ENCODE measurements around the gene IDH3G. TPM values are rescaled to one million over a fixed set of nuclear protein-coding genes. Genes with fewer than 3 reads are reported as not detected.
"Not testable (repeated sequence)": the region's sequence is repeated elsewhere in the genome, so short reads cannot be mapped to it uniquely, and the experiment has no call there.

Gene IDH3G
- polyA plus RNA-seq, 1 donor (not counting 4 experiments of a cell fraction or from before 2014, with no cell fraction given): 44.7 TPM

DNA sequence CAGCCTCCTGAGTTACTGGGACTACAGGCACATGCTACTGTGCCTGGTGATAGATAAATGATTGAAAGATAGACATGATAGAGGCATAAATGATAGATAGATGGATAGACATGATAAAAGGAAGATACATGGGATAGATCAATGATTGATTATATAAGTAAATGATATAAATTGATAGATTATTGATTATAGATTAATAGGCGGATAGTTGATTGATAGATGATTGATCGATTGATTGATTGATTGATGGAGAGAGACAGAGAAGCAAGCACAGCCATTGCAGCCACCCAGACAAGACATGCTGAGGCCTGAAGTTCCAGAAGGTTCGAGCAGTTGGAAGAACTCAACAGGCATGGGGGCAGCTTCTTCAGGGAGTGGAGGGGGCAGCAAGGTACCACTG lies 47.8 kb downstream of the IDH3G start:
- no peak for DNase-seq (ENCODE audit: low read depth, low spot score)
- TF ChIP-seq, protein P1, sequence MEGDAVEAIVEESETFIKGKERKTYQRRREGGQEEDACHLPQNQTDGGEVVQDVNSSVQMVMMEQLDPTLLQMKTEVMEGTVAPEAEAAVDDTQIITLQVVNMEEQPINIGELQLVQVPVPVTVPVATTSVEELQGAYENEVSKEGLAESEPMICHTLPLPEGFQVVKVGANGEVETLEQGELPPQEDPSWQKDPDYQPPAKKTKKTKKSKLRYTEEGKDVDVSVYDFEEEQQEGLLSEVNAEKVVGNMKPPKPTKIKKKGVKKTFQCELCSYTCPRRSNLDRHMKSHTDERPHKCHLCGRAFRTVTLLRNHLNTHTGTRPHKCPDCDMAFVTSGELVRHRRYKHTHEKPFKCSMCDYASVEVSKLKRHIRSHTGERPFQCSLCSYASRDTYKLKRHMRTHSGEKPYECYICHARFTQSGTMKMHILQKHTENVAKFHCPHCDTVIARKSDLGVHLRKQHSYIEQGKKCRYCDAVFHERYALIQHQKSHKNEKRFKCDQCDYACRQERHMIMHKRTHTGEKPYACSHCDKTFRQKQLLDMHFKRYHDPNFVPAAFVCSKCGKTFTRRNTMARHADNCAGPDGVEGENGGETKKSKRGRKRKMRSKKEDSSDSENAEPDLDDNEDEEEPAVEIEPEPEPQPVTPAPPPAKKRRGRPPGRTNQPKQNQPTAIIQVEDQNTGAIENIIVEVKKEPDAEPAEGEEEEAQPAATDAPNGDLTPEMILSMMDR (optimal IDR thresholded peaks at IDR 0.05 in 1 of 3, IDR thresholded peaks at IDR 0.05 in 1 of 3, conservative IDR thresholded peaks at IDR 0.05 in 1 of 3; ENCODE audit: extremely low read depth in 1 of 3, insufficient read depth in 2 of 3, low read length in 3 of 3): no peak
- no peak for TF ChIP-seq EZH2 (IDR thresholded peaks at IDR 0.05; ENCODE audit: low read length)
- Histone ChIP-seq H3K9ac (ENCODE audit: control insufficient read depth, extremely low read depth, insufficient read depth, low read length) (no peak overlapping the region), H4K20me1 (ENCODE audit: control insufficient read depth, extremely low read depth, insufficient read depth, low read length) (no peaks in the 10 kb centered on the region), H2AFZ (ENCODE audit: control insufficient read depth, low read length) (no peak overlapping the region), H3K4me2 (ENCODE audit: control insufficient read depth, extremely low read depth, insufficient read depth, low read depth, low read length) (no peak overlapping the region), H3K9me3 (ENCODE audit: control insufficient read depth, low read depth, low read length) (no peaks in the 10 kb centered on the region), H3K9me1 (ENCODE audit: control insufficient read depth, extremely low read depth, insufficient read depth, low read length) (no peaks in the 10 kb centered on the region), H3K36me3 (ENCODE audit: control insufficient read depth in 2 of 2, extremely low read depth in 1 of 2, insufficient read depth in 2 of 2, low read length in 2 of 2) (no peaks in the 10 kb centered on the region), H3K27me3 (ENCODE audit: control insufficient read depth, extremely low read depth, insufficient read depth, low read length) (no peaks in the 10 kb centered on the region), H3K4me1 (ENCODE audit: control insufficient read depth, extremely low read depth, insufficient read depth, low read length) (peaks cover 4% of the 10 kb centered on the region), H3K79me2 (ENCODE audit: control insufficient read depth, insufficient read depth, low read length) (no peaks in the 10 kb centered on the region), H3K4me3 (ENCODE audit: control insufficient read depth in 2 of 3, extremely low read depth in 1 of 3, insufficient read depth in 2 of 3, low read depth in 1 of 3, low read length in 3 of 3) (no peak overlapping the region), H3K27ac (ENCODE audit: control insufficient read depth, insufficient read depth, low read length) (no peak overlapping the region)
- dilution Hi-C loops (cut with MboI; ENCODE audit: extremely low pct_ligation_motif_present, low sequenced_read_pairs): no loop called here
- no peak for FAIRE-seq

DNA sequence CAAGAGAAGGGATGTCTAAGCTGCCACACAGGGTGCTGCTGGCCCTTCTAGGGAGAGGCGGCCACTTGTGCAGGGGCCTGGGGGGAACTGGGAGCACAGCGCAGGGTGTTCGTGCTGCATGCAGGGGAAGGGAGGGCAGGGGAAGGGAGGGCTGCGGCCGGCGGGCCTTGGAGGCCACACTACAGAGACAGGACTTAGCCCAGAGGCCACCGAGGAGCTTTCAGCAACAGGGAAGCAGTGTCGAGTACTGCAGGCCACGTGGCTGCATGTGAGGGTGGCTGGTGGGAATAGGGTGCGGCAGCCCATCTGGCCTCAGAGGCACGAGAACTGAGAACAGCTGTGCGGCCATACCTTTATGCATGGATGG lies 49.1 kb downstream of the IDH3G start:
- dilution Hi-C loops (cut with MboI; ENCODE audit: extremely low pct_ligation_motif_present, low sequenced_read_pairs): not testable (repeated sequence)

More for the DNA sequence above, 49.1 kb downstream of the IDH3G start:
- not testable (repeated sequence) for H3K79me2 ChIP-seq (ENCODE audit: control insufficient read depth, insufficient read depth, low read length); H2AFZ ChIP-seq (ENCODE audit: control insufficient read depth, low read length); H4K20me1 ChIP-seq (ENCODE audit: control insufficient read depth, extremely low read depth, insufficient read depth, low read length); H3K27me3 ChIP-seq (ENCODE audit: control insufficient read depth, extremely low read depth, insufficient read depth, low read length); H3K27ac ChIP-seq (ENCODE audit: control insufficient read depth, insufficient read depth, low read length); H3K4me2 ChIP-seq (ENCODE audit: control insufficient read depth, extremely low read depth, insufficient read depth, low read depth, low read length); H3K4me1 ChIP-seq (ENCODE audit: control insufficient read depth, extremely low read depth, insufficient read depth, low read length); H3K4me3 ChIP-seq (ENCODE audit: control insufficient read depth in 2 of 3, extremely low read depth in 1 of 3, insufficient read depth in 2 of 3, low read depth in 1 of 3, low read length in 3 of 3); H3K9ac ChIP-seq (ENCODE audit: control insufficient read depth, extremely low read depth, insufficient read depth, low read length); H3K9me1 ChIP-seq (ENCODE audit: control insufficient read depth, extremely low read depth, insufficient read depth, low read length); DNase-seq (ENCODE audit: low read depth, low spot score); H3K9me3 ChIP-seq (ENCODE audit: control insufficient read depth, low read depth, low read length); FAIRE-seq; H3K36me3 ChIP-seq (ENCODE audit: control insufficient read depth in 2 of 2, extremely low read depth in 1 of 2, insufficient read depth in 2 of 2, low read length in 2 of 2)
